HG02852 (cell line): Measurements from ENCODE around the gene PIGP.
"Not testable (repeated sequence)": the region's sequence is repeated elsewhere in the genome, so short reads cannot be mapped to it uniquely, and the experiment has no call there.

Source experiments
- ATAC-seq: cut with Tn5 transposase; IDR thresholded peaks from one replicate; pipeline ENCODE4 v1.9.1; 2021; ENCODE audit warnings: mild to moderate bottlenecking, moderate library complexity; ENCODE audit not compliant: unreplicated experiment

Gene PIGP

DNA sequence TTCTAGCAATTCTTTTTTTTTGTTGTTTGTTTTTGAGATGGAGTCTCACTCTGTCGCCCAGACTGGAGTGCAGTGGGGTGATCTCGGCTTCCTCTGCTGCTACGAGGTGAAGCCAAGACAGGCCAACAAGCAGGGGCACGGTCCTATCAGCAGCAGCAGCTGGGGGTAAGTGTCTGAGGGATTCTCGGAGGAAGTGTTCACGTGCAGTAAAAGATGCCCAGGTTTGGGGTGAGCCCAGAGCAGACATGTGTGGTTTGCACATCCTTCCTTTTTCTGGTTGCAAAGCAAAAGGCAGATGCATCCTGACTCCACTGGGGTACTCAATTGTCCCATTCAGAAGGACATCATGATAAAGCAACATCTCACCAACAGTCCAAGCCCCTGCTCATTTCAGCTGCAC lies 27.7 kb downstream of the PIGP start:
- ATAC-seq = no peak

DNA sequence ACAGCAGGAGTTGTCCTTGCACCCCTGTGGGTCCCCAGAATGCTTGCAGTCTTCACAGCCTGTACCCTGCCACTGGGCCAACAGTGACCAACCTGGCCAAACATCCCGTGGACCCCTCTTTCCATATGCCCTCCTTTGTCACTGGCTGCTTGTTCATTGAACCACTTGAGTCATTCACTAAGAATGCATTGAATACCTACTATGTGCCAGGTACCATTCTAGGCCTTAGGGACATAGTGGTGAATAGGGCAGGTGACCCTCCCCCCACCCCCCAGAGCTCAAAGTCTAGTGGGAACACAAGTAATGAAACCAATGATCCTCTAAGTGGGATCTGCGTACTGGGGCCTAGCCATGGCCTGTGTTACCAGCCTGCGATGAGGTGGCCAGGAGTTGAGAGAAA lies 28.2 kb downstream of the PIGP start:
- no peak for ATAC-seq

DNA sequence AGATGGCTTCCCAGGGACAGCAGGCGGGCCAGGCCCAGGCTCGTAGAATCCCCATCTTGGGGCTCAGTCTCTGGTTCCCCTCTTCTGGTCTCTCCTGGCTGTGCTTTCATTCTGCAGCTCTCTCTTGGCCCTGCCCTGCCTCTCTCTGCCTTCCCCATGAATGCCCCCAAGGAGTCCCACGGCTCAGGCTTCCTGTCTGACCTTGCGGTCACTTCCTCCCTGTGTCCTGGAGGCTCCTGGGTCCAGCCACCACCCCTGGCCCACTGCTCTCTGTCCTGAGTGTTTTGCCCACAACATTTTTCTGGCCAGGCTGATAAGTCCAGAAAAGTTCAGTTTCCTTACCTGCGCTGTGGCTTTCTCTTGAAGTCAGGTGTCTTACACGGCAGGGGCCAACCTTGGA lies 29.1 kb downstream of the PIGP start:
- ATAC-seq = no peak

DNA sequence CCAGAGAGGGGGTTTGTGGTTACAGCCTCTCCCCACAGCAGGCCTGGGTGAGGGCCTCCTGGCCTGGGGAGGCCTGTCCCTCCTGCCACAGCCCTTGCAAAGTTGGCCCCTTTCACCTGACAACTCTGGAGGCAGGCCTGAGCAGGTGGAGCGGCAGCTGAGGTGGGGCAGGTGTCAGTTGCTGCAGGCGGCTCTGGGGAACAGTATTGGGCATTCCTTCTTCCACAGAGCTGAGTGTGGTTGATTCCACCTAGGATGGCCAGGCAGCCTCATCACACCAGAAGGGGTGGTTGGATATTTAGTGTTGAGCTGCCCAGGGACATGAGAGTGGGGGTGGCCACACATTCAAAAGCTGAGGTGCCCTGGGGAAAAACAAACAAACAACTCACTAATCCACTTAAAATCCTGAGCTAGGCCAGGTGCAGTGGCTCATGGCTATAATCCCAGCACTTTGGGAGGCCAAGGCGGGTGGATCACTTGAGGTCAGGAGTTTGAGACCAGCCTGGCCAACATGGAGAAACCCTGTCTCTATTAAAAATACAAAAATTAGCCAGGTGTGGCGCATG lies 31.1 kb downstream of the PIGP start:
- ATAC-seq = no peak

DNA sequence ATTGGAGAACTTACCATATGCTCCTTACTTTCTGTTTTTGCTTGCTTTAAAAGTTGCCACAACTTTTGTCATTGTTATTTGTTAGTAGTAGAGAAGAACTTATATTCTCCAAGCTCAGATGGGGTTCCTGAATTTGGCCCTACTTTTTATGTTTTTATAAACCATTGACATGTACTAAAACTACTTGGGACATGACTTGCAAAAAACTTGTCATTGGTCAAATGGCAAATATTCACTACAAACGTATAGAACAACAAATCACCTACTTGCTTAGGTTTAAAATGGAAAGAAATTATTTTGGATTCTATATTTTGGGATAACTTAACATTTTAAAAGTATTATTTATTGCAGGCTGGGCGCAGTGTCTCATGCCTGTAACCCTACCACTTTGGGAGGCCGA lies 32.7 kb downstream of the PIGP start:
- ATAC-seq = no peak

DNA sequence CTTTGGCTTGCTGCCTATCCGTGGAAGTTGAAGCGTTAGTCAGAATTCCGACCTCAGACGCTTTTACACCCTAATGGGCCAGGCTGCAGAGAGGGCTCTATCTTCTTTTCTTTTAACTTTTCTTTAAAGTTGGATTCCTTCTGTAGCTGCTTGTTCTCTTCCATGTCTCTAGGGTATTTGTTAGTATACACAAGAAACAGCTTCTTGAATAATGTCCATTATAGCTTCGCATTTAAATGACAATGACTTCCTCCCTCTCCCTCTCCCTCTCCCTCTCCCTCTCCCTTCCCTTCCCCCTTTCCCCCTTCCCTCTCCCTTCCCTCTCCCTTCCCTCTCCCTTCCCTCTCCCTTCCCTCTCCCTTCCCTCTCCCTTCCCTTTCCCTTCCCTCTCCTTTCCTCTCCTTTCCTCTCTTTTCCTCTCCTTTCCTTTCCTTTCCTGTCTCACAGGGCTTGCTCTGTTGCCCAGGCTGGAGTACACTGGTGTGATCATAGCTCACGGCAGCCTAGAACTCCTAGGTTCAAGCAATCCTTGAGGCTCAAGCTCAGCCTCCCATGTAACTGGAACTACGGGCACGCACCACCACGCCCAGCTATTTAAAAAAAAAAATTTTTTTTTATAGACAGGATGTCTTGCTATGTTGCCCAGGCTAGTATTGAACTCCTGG lies 33.3 kb downstream of the PIGP start:
- no peak for ATAC-seq

DNA sequence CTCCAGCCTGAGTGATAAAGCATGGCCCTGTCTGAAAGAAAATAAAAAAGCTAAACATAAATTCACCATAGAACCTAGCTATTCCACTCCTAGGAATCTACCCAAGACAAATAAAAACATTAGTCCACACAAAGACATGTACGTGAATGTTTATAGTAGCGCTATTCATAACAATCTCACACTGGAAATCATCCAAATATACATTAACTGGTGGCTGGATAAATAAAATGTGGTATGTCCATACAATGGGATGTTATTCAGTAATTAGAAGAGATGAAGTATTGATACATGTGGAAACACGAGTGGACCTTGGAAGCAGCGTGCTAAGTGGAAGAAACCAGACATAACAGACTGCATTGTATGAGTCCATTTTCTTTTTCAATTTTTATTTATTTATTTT lies 36.7 kb downstream of the PIGP start:
- no peak for ATAC-seq

DNA sequence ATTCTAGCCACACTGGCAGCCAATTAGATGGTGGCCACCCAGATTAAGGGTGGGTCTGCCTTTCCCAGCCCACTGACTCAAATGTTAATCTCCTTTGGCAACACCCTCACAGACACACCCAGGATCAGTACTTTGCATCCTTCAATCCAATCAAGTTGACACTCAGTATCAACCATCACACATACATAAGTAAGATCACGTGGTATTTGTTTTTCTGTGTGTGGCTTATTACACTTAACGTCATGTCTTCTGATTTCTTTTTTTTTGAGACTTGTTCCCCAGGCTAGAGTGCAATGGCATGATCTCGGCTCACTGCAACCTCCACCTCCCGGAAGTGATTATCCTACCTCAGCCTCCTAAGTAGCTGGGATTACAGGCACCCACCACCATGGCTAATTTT lies 38.5 kb downstream of the PIGP start:
- ATAC-seq = not testable (repeated sequence)

DNA sequence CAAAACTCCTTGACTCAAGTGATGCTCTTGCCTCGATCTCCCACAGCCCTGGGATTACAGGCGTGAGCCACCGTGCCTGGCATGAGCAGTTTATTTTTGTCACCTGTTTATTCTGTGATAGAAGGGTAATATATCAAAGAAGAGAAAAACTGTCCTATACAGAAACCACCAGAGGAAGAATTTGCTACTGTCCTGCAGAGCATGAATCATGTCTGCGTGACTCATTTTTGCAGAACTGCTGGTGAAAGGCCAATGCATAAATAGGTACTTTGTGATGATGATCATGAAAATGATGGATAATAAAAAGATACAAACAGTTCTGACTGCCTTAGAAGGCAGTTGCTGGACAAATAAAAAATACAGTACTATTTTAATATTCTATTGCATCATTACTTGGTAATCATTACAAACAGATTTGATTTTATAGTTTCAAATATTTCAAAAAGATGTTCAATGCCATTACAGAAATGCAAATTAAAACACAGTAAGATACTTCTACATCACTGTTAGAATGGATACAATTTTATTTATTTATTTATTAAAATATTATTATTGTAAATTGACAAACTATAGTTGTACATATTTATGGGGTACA lies 39.9 kb downstream of the PIGP start:
- ATAC-seq = no peak

DNA sequence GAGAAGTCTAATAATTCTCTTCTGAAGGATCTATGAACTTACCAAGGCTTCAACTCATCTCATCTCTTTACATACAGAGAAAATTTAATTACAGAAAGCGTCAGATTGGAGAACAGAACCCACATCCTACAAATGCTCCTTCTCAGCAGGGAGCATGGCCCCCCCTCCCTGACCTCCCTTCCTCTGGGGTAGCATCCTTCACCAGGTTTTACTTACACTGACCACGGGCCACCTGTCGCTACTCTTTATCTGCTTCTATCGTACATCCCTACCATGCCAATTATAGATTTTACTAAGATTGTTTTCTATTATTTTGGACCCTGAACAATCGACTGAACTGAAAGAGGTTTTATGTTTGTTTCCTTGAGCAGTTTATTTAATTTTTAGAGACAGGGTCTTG lies 40.6 kb downstream of the PIGP start:
- ATAC-seq = no peak

DNA sequence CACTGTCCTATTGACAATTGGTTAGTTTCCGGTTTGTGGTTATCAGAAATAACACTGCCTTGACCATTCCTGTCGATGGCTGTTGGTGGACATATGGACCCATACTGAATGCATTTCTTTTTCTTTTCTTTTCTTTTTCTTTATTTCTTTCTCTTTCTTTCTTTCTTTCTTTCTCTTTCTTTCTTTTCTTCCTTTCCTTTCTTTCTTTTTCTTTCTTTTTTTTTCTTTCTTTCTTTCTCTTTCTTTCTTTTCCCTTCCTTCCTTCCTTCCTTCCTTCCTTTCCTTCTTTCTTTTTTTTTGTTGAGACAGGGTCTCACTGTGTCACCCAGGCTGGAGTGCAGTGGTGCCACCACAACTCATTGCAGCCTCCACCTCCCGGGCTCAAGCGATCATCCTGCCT lies 42.0 kb downstream of the PIGP start:
- ATAC-seq = no peak

DNA sequence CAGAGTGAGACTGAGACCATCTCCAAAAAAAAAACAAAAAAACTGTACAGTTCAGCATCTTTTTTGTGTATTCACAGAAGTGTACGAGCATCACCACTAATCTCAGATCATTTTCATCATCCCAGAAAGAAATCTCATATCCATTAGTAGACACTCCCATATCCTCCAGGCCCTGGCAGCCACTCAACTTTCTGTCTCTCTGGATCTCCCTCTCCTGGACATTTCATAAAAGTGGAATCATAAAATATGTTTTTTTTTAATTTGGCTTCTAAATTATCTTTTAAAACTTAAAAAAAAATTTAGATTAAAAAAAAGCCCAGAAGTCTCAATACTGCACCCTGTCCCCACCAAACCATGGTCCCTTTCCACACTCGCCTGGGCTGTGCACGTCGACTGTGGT lies 44.3 kb downstream of the PIGP start:
- ATAC-seq = no peak

DNA sequence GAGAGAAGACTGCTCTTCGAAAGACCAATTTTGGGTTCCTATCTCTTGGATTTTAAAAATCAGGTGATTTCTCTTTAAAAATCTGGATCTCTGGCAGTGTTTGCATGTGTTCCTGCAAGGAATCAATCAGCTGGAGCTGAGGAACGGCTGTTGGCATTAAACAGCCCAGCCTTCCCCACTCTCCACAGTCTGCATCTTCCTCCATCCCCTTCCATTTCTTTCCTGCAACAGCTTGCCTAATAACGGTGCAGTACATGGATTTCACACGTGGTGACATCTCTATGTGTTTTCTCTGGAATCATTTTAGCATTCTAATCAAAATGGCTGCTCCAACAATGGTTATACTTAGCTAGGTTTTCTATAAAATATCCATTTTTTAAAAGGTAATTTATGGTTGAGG lies 46.4 kb downstream of the PIGP start:
- ATAC-seq = no peak

DNA sequence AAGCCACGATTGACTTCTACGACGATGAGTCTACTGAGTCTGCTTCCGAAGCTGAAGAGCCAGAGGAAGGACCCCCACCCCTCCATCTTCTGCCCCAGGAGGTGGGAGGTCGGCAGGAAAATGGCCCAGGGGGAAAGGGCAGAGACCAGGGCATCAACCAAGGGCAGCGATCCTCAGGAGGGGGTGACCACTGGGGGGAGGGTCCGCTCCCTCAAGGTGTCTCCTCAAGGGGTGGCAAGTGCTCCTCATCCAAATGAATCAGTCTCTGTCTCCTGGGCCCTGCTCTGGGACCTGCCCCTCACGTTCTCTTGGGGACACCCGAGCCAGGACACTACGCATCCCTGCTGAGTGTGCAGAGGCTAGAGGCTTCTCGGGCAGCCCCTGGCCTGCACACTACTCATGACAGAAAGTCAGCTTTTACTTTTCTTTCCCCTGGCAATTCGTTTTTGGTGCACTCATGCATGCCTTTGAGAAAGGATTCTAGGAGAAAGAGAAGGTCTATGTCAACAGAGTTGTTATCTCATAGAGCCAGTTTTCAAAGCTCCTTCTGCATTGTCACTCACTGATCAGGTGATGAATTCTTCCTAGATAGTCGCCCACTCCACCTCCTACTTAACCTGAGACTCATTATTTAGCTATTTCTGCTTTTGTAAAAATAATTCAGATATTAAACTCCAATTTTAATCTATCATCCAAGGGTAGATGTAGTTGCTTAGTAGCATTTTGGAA lies 54.8 kb downstream of the PIGP start:
- no peak for ATAC-seq
